Measurements from ENCODE around the gene SLC7A5.
"Not testable (repeated sequence)": the region's sequence is repeated elsewhere in the genome, so short reads cannot be mapped to it uniquely, and the experiment has no call there.

SLC7A5 gene

GRCh38 chr16:87869061-87869878 is at the start of gene SLC7A5:
Gene SLC7A5 (minus strand): TSS chr16:87869507. CDS start chr16:87869422, 85 bp downstream.
- peaks cover 33% of the 10 kb centered on the region for H3K4me1 ChIP-seq (ENCODE audit: control insufficient read depth, insufficient read depth, low read length)
- peak within 1 kb of the TSS; percentile 88 for H3K4me3 ChIP-seq (ENCODE audit: low read depth, low read length)
- not testable (repeated sequence) for H3K9me3 ChIP-seq (ENCODE audit: control insufficient read depth, insufficient read depth, low read depth, low read length)
- H3K9ac ChIP-seq (ENCODE audit: low read length) = peak within 1 kb of the TSS; percentile 96
- H3K36me3 ChIP-seq (ENCODE audit: control insufficient read depth, insufficient read depth, low read length) = peaks cover 24% of the 10 kb centered on the region; the same call in 1 of the 2 replicates
- peaks cover 37% of the 10 kb centered on the region for H3K27me3 ChIP-seq (ENCODE audit: control insufficient read depth, insufficient read depth, low read length)
- H3K27ac ChIP-seq (ENCODE audit: low read depth, low read length) = peak within 1 kb of the TSS; percentile 85; the same call in 1 of the 2 replicates

- Histone ChIP-seq H3K27me3 (ENCODE audit: control insufficient read depth, insufficient read depth, low read length) (no peaks in the 10 kb centered on the region), H3K27ac (ENCODE audit: low read depth, low read length) (no peak overlapping the region), H3K9me3 (ENCODE audit: control insufficient read depth, insufficient read depth, low read depth, low read length) (no peaks in the 10 kb centered on the region), H3K9ac (ENCODE audit: low read length) (no peak overlapping the region), H3K36me3 (ENCODE audit: control insufficient read depth, insufficient read depth, low read length) (no peaks in the 10 kb centered on the region), H3K4me3 (ENCODE audit: low read depth, low read length) (no peak overlapping the region), H3K4me1 (ENCODE audit: control insufficient read depth, insufficient read depth, low read length) (no peaks in the 10 kb centered on the region)
Observed at GRCh38 chr16:87918338-87918737, 49.0 kb upstream of the SLC7A5 start.

- no peak overlapping the region for H3K9ac ChIP-seq (ENCODE audit: low read length)
- H3K4me1 ChIP-seq (ENCODE audit: control insufficient read depth, insufficient read depth, low read length) = no peaks in the 10 kb centered on the region
- no peak overlapping the region for H3K4me3 ChIP-seq (ENCODE audit: low read depth, low read length)
- no peaks in the 10 kb centered on the region for H3K27me3 ChIP-seq (ENCODE audit: control insufficient read depth, insufficient read depth, low read length)
- no peaks in the 10 kb centered on the region for H3K36me3 ChIP-seq (ENCODE audit: control insufficient read depth, insufficient read depth, low read length)
- no peak overlapping the region for H3K27ac ChIP-seq (ENCODE audit: low read depth, low read length)
- H3K9me3 ChIP-seq (ENCODE audit: control insufficient read depth, insufficient read depth, low read depth, low read length) = no peaks in the 10 kb centered on the region
Observed at GRCh38 chr16:87917503-87917902, 48.2 kb upstream of the SLC7A5 start.

- no peak overlapping the region for H3K4me3 ChIP-seq (ENCODE audit: low read depth, low read length)
- H3K4me1 ChIP-seq (ENCODE audit: control insufficient read depth, insufficient read depth, low read length) = no peaks in the 10 kb centered on the region
- H3K9me3 ChIP-seq (ENCODE audit: control insufficient read depth, insufficient read depth, low read depth, low read length) = no peaks in the 10 kb centered on the region
- H3K36me3 ChIP-seq (ENCODE audit: control insufficient read depth, insufficient read depth, low read length) = no peaks in the 10 kb centered on the region
- no peaks in the 10 kb centered on the region for H3K27me3 ChIP-seq (ENCODE audit: control insufficient read depth, insufficient read depth, low read length)
- no peak overlapping the region for H3K9ac ChIP-seq (ENCODE audit: low read length)
- no peak overlapping the region for H3K27ac ChIP-seq (ENCODE audit: low read depth, low read length)
Observed at GRCh38 chr16:87914812-87915211, 45.5 kb upstream of the SLC7A5 start.

- H3K9me3 ChIP-seq (ENCODE audit: control insufficient read depth, insufficient read depth, low read depth, low read length); H3K4me3 ChIP-seq (ENCODE audit: low read depth, low read length); H3K27me3 ChIP-seq (ENCODE audit: control insufficient read depth, insufficient read depth, low read length); H3K9ac ChIP-seq (ENCODE audit: low read length); H3K4me1 ChIP-seq (ENCODE audit: control insufficient read depth, insufficient read depth, low read length); H3K27ac ChIP-seq (ENCODE audit: low read depth, low read length); H3K36me3 ChIP-seq (ENCODE audit: control insufficient read depth, insufficient read depth, low read length): not testable (repeated sequence)
Observed at GRCh38 chr16:87914021-87914725, 44.9 kb upstream of the SLC7A5 start.

DNA sequence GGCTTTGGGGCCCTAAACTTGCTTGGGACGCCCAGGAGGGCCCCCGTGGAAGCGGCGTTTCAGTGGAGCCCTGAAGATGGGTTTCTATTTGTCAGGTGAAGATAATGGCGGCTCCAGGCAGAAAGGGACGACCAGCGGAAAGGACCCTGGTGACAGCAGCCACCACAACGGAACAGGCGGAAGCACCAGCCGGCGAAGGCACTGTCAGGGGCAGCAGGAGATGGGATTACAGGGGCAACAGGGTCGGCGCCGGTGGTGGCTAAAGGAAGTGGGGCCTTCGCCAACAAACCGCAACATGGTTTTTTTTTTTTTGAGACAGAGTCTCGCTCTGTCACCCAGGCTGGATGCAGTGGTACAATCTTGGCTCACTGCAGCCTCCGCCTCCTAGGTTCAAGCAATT is 43.4 kb upstream of the SLC7A5 start:
- H3K27me3 ChIP-seq (ENCODE audit: control insufficient read depth, insufficient read depth, low read length); H3K27ac ChIP-seq (ENCODE audit: low read depth, low read length); H3K4me1 ChIP-seq (ENCODE audit: control insufficient read depth, insufficient read depth, low read length); H3K4me3 ChIP-seq (ENCODE audit: low read depth, low read length); H3K9me3 ChIP-seq (ENCODE audit: control insufficient read depth, insufficient read depth, low read depth, low read length); H3K36me3 ChIP-seq (ENCODE audit: control insufficient read depth, insufficient read depth, low read length); H3K9ac ChIP-seq (ENCODE audit: low read length): not testable (repeated sequence)

DNA sequence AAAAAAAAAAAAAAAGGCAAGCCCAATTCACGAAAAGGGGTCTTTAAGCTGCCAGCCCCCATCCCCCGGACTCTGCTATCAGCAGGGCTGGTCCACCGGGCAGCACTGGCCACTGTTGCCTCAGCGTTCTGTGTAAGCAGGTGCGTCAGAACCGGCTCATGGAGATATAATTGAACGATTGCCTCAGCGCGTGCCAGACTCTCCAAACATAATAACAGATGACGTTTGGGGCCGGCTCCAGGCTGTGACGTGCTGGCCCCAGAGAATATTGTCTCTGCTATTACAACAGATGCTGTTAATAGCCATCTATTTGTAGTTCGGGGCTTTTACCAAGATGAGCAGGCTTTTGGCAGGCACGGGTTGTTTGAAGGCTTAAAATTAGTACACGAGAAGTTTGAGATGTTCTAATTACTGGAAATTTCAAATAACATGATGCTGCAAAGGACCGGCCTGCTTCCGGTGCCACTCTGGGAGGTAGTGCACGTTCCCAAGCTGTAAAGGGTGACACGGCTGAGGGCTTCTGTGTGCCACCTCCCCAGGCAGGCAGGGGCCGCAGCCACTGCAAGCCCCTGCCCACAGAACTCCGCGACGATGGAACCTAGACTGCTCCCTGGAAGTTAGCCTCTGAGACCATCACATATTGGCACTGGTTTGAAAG is 41.9 kb upstream of the SLC7A5 start:
- not testable (repeated sequence) for H3K36me3 ChIP-seq (ENCODE audit: control insufficient read depth, insufficient read depth, low read length); H3K9ac ChIP-seq (ENCODE audit: low read length); H3K27me3 ChIP-seq (ENCODE audit: control insufficient read depth, insufficient read depth, low read length); H3K4me1 ChIP-seq (ENCODE audit: control insufficient read depth, insufficient read depth, low read length); H3K9me3 ChIP-seq (ENCODE audit: control insufficient read depth, insufficient read depth, low read depth, low read length); H3K4me3 ChIP-seq (ENCODE audit: low read depth, low read length); H3K27ac ChIP-seq (ENCODE audit: low read depth, low read length)

DNA sequence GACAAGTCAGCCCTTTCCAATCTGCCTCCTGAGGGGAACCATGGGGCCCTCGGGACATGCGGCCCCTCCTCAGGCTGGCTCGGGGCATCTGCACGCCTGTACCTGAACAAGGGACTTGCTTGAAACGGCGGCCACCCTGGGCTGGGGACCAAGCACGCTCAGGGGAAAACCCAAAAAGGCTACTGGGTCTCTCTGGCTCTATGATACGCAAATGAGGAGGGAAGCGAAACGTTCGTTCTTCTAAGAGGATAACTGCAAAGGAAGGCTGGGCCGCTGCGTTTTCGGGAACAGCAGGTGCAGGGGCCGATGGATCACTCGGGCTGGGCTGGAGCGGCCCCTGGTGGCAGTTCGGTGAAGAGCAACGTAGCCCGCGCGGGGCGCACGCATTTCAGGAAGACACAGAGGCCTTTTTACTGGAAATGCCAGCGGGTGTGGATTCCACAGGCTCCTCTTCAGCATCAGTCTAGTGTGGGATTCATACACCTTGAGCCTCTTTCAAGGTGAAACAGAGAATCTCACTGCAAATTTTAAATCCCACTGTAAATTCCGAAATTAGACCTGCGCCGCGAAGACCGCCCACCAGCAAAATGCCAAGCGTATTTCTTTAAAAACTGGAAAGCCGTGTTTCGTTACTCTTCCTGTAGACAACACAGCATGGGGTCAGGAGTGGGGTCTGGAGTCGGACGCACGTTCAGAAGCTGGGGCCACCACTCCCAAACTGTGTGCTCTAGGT is 40.1 kb upstream of the SLC7A5 start:
- not testable (repeated sequence) for H3K9ac ChIP-seq (ENCODE audit: low read length); H3K9me3 ChIP-seq (ENCODE audit: control insufficient read depth, insufficient read depth, low read depth, low read length); H3K27ac ChIP-seq (ENCODE audit: low read depth, low read length); H3K27me3 ChIP-seq (ENCODE audit: control insufficient read depth, insufficient read depth, low read length); H3K4me1 ChIP-seq (ENCODE audit: control insufficient read depth, insufficient read depth, low read length); H3K36me3 ChIP-seq (ENCODE audit: control insufficient read depth, insufficient read depth, low read length); H3K4me3 ChIP-seq (ENCODE audit: low read depth, low read length)

DNA sequence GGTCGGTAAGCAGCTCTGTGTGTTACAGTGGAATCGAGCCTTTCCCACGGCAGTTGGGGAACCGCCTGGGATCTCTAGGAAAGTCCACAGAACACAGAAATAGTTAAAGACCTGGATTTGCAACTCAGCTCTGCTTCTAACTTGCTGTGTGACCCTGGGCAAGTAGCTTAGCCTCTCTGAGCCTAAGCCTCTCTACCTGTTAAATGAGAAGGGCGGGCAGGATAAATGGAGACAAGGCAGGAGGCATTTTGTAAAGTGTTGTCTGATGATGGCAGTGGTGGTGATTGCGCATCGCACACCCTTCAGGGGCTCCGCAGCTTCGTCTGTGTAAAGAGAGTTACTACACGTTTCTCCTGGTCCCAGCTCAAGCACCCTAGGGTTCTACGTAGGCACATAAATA is 38.8 kb upstream of the SLC7A5 start:
- H3K27me3 ChIP-seq (ENCODE audit: control insufficient read depth, insufficient read depth, low read length); H3K4me1 ChIP-seq (ENCODE audit: control insufficient read depth, insufficient read depth, low read length); H3K36me3 ChIP-seq (ENCODE audit: control insufficient read depth, insufficient read depth, low read length); H3K4me3 ChIP-seq (ENCODE audit: low read depth, low read length); H3K9me3 ChIP-seq (ENCODE audit: control insufficient read depth, insufficient read depth, low read depth, low read length); H3K27ac ChIP-seq (ENCODE audit: low read depth, low read length); H3K9ac ChIP-seq (ENCODE audit: low read length): not testable (repeated sequence)

GRCh38 chr16:87905521-87905920 is 36.2 kb upstream of the SLC7A5 start:
- H3K9ac ChIP-seq (ENCODE audit: low read length); H3K36me3 ChIP-seq (ENCODE audit: control insufficient read depth, insufficient read depth, low read length); H3K27me3 ChIP-seq (ENCODE audit: control insufficient read depth, insufficient read depth, low read length); H3K4me1 ChIP-seq (ENCODE audit: control insufficient read depth, insufficient read depth, low read length); H3K27ac ChIP-seq (ENCODE audit: low read depth, low read length); H3K4me3 ChIP-seq (ENCODE audit: low read depth, low read length); H3K9me3 ChIP-seq (ENCODE audit: control insufficient read depth, insufficient read depth, low read depth, low read length): not testable (repeated sequence)

DNA sequence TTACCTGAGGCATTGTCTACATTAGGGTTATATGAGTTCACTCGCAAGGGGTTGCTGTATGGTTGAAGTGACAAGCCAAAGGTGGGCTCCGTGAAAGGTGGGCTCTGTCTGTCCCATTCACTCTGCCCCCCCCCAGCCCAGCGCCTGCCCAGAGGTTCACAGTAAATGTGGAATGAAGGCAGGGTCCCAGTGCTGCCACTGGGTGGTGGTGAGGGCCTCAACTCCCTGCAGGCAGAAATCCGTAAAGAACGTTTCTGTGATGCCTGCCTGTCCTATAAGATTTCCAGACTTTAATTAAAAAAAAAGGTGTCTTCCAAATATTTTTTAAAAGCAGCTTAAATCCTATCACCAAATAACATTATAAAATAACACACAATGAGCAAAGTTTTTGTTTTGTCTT is 35.7 kb upstream of the SLC7A5 start:
- H3K9ac ChIP-seq (ENCODE audit: low read length); H3K4me1 ChIP-seq (ENCODE audit: control insufficient read depth, insufficient read depth, low read length); H3K9me3 ChIP-seq (ENCODE audit: control insufficient read depth, insufficient read depth, low read depth, low read length); H3K27ac ChIP-seq (ENCODE audit: low read depth, low read length); H3K27me3 ChIP-seq (ENCODE audit: control insufficient read depth, insufficient read depth, low read length); H3K36me3 ChIP-seq (ENCODE audit: control insufficient read depth, insufficient read depth, low read length); H3K4me3 ChIP-seq (ENCODE audit: low read depth, low read length): not testable (repeated sequence)

Data from HUES6 (cell line).